ENCODE measurements around the gene BCL2L13. TPM values are rescaled to one million over a fixed set of nuclear protein-coding genes. Genes with fewer than 3 reads are reported as not detected.
A peak's percentile ranks its signal among the peaks of the same experiment; 100 is the strongest.

The BCL2L13 gene
- total and polyA plus RNA-seq, 2 experiments from 2014 or later: 34.4 to 38.6 TPM

- no peaks in the 10 kb centered on the region for H3K36me3 ChIP-seq (replicated peaks; ENCODE audit: insufficient read depth, low read depth)
- WGBS (ENCODE audit: low lambda C conversion rate, missing lambda C conversion rate): 5% methylated on average over 14 of the region's 47 CpGs
- peak; percentile 70 for DNase-seq (ENCODE audit: low spot score)
- H3K4me2 ChIP-seq: peak overlapping the region; percentile 91
- H3K79me2 ChIP-seq: peaks cover 35% of the 10 kb centered on the region
- H3K9me3 ChIP-seq (ENCODE audit: low read depth): no peaks in the 10 kb centered on the region
- H2AFZ ChIP-seq: peak overlapping the region; percentile 68
- H3K4me1 ChIP-seq (ENCODE audit: insufficient read depth): peaks cover 11% of the 10 kb centered on the region
- H4K20me1 ChIP-seq (ENCODE audit: insufficient read depth, poor library complexity, severe bottlenecking): no peaks in the 10 kb centered on the region
- H3K9me2 ChIP-seq (replicated peaks; ENCODE audit: insufficient read depth): no peaks in the 10 kb centered on the region
- no peaks in the 10 kb centered on the region for H3K27me3 ChIP-seq
- peak overlapping the region; percentile 46 for H3K27ac ChIP-seq
- no peak for TF ChIP-seq CTCF (IDR thresholded peaks at IDR 0.05; ENCODE audit: poor library complexity)
- no peak for TF ChIP-seq EZH2phosphoT487 (IDR thresholded peaks at IDR 0.05; ENCODE audit: low read depth, severe bottlenecking, unreplicated experiment)
- no peak for TF ChIP-seq EZH2 (IDR thresholded peaks at IDR 0.05; ENCODE audit: borderline replicate concordance)
- H3K4me3 ChIP-seq: peak overlapping the region; percentile 85
These were observed 135.1 kb downstream of the BCL2L13 start for GRCh38 chr22:17773606-17774205.

- H3K27me3 ChIP-seq: no peaks in the 10 kb centered on the region
- peak within 1 kb of the TSS; percentile 46 for H3K27ac ChIP-seq
- H3K79me2 ChIP-seq: peaks cover 32% of the 10 kb centered on the region
- H3K36me3 ChIP-seq (replicated peaks; ENCODE audit: insufficient read depth, low read depth): no peaks in the 10 kb centered on the region
- peak; percentile 63 for DNase-seq (ENCODE audit: low spot score)
- no peaks in the 10 kb centered on the region for H3K9me2 ChIP-seq (replicated peaks; ENCODE audit: insufficient read depth)
- peak within 1 kb of the TSS; percentile 91 for H3K4me2 ChIP-seq
- no peaks in the 10 kb centered on the region for H3K9me3 ChIP-seq (ENCODE audit: low read depth)
- H3K4me3 ChIP-seq: peak within 1 kb of the TSS; percentile 85
- H2AFZ ChIP-seq: peak within 1 kb of the TSS; percentile 78
- 5% methylated on average over 11 of the region's 64 CpGs for WGBS (ENCODE audit: low lambda C conversion rate, missing lambda C conversion rate)
- no peaks in the 10 kb centered on the region for H4K20me1 ChIP-seq (ENCODE audit: insufficient read depth, poor library complexity, severe bottlenecking)
- TF ChIP-seq CTCF (IDR thresholded peaks at IDR 0.05; ENCODE audit: poor library complexity) (no peak), EZH2 (IDR thresholded peaks at IDR 0.05; ENCODE audit: borderline replicate concordance) (no peak), EZH2phosphoT487 (IDR thresholded peaks at IDR 0.05; ENCODE audit: low read depth, severe bottlenecking, unreplicated experiment) (no peak)
- H3K4me1 ChIP-seq (ENCODE audit: insufficient read depth): peaks cover 11% of the 10 kb centered on the region
These were observed 135.8 kb downstream of the BCL2L13 start, which contains the start of gene BID for GRCh38 chr22:17774206-17774925. Gene BID, minus strand, starts transcription at chr22:17774469. Its CDS starts 24,353 bp downstream, at chr22:17750116.

GRCh38 chr22:17774926-17775685 lies 136.5 kb downstream of the BCL2L13 start:
- Histone ChIP-seq H4K20me1 (ENCODE audit: insufficient read depth, poor library complexity, severe bottlenecking) (no peaks in the 10 kb centered on the region), H3K9me3 (ENCODE audit: low read depth) (no peaks in the 10 kb centered on the region), H3K79me2 (peaks cover 29% of the 10 kb centered on the region), H2AFZ (peak overlapping the region; percentile 78), H3K4me2 (peak overlapping the region; percentile 91), H3K36me3 (replicated peaks; ENCODE audit: insufficient read depth, low read depth) (no peaks in the 10 kb centered on the region), H3K4me3 (no peak overlapping the region), H3K4me1 (ENCODE audit: insufficient read depth) (peaks cover 11% of the 10 kb centered on the region), H3K27ac (no peak overlapping the region), H3K9me2 (replicated peaks; ENCODE audit: insufficient read depth) (no peaks in the 10 kb centered on the region), H3K27me3 (no peaks in the 10 kb centered on the region)
- WGBS (ENCODE audit: low lambda C conversion rate, missing lambda C conversion rate): 88% methylated on average over 27 of the region's 27 CpGs
- no peak for DNase-seq (ENCODE audit: low spot score)
- TF ChIP-seq CTCF (IDR thresholded peaks at IDR 0.05; ENCODE audit: poor library complexity) (no peak), EZH2phosphoT487 (IDR thresholded peaks at IDR 0.05; ENCODE audit: low read depth, severe bottlenecking, unreplicated experiment) (no peak), EZH2 (IDR thresholded peaks at IDR 0.05; ENCODE audit: borderline replicate concordance) (no peak)

Measured in hepatocyte (in vitro differentiated cells).